Measurements from ENCODE around the gene AP2A1. TPM values are rescaled to one million over a fixed set of nuclear protein-coding genes. Genes with fewer than 3 reads are reported as not detected.

Gene AP2A1
- total RNA-seq, 1 experiment from 2014 or later = 72.1 TPM

- H3K4me1 ChIP-seq (ENCODE audit: control insufficient read depth, insufficient read depth, low read length) = peaks cover 5% of the 10 kb centered on the region
- H3K36me3 ChIP-seq (ENCODE audit: control insufficient read depth, insufficient read depth, low read length) = no peaks in the 10 kb centered on the region
- in situ Hi-C loops (cut with HindIII; ENCODE audit: low pct_unique_long_range_greater_than_20kb, low sequenced_read_pairs) (no loop called here), intact Hi-C loops (cut with micrococcal nuclease; ENCODE audit: unreplicated experiment) (no loop called here)
- CTCF ChIA-PET = interaction anchor here (0.7 kb wide), 1 partner anchor 133 kb away, joined by 3 read pairs; no protein-coding TSS in a partner anchor
- peak overlapping the region; percentile 40 to 58 for H3K4me3 ChIP-seq (ENCODE audit: low read depth in 2 of 2, low read length in 2 of 2)
- POLR2A ChIA-PET = no interaction called here
- no peaks in the 10 kb centered on the region for H3K9me3 ChIP-seq (ENCODE audit: control insufficient read depth, insufficient read depth, low read depth, low read length)
- H3K27ac ChIP-seq (ENCODE audit: low read length) = peak overlapping the region; percentile 72
- ATAC-seq (peak; percentile 69), DNase-seq (ENCODE audit: low read depth, low spot score) (no peak)
- no peak for TF ChIP-seq REST (IDR thresholded peaks at IDR 0.05; ENCODE audit: insufficient read depth in 1 of 2, low read depth in 2 of 2, low read length in 1 of 2)
- TF ChIP-seq CTCF (IDR thresholded peaks at IDR 0.05) = no peak; the same call in 1 of the 2 replicates
- peak; percentile 55; the same call in 1 of the 2 replicates for TF ChIP-seq SIN3A (IDR thresholded peaks at IDR 0.05; ENCODE audit: borderline replicate concordance, insufficient read depth, low read depth, low read length)
- no peak for TF ChIP-seq TCF7L2 (IDR thresholded peaks at IDR 0.05; ENCODE audit: low read depth, low read length)
- H3K27me3 ChIP-seq (ENCODE audit: control insufficient read depth, insufficient read depth, low read length) = no peaks in the 10 kb centered on the region
- BruUV-seq (replicated peaks) = no TSS peak
Measured at GRCh38 chr19:49809160-49809940, 42.5 kb downstream of the AP2A1 start.

GRCh38 chr19:49809941-49810389 is 43.2 kb downstream of the AP2A1 start:
- in situ Hi-C loops (cut with HindIII; ENCODE audit: low pct_unique_long_range_greater_than_20kb, low sequenced_read_pairs) (no loop called here), intact Hi-C loops (cut with micrococcal nuclease; ENCODE audit: unreplicated experiment) (no loop called here)
- ATAC-seq (no peak), DNase-seq (ENCODE audit: low read depth, low spot score) (no peak)
- no peaks in the 10 kb centered on the region for H3K9me3 ChIP-seq (ENCODE audit: control insufficient read depth, insufficient read depth, low read depth, low read length)
- TF ChIP-seq TCF7L2 (IDR thresholded peaks at IDR 0.05; ENCODE audit: low read depth, low read length) (no peak), SIN3A (IDR thresholded peaks at IDR 0.05; ENCODE audit: borderline replicate concordance, insufficient read depth, low read depth, low read length) (no peak)
- ChIA-PET CTCF (interaction anchor here (0.7 kb wide), 1 partner anchor 133 kb away, joined by 3 read pairs; no protein-coding TSS in a partner anchor), POLR2A (interaction anchor here (0.7 kb wide), 1 partner anchor 40 kb away, joined by 3 read pairs; no protein-coding TSS in a partner anchor)
- peak overlapping the region in 1 of 2 experiments; percentile 58; a peak in 3 of 4 replicates for H3K4me3 ChIP-seq (ENCODE audit: low read depth in 2 of 2, low read length in 2 of 2)
- H3K36me3 ChIP-seq (ENCODE audit: control insufficient read depth, insufficient read depth, low read length) = no peaks in the 10 kb centered on the region
- BruUV-seq (replicated peaks) = no TSS peak
- H3K4me1 ChIP-seq (ENCODE audit: control insufficient read depth, insufficient read depth, low read length) = peaks cover 5% of the 10 kb centered on the region
- H3K27ac ChIP-seq (ENCODE audit: low read length) = peak overlapping the region; percentile 72
- H3K27me3 ChIP-seq (ENCODE audit: control insufficient read depth, insufficient read depth, low read length) = no peaks in the 10 kb centered on the region

- ChIA-PET POLR2A (no interaction called here), CTCF (interaction anchor here (0.7 kb wide), 1 partner anchor 18 kb away, joined by 6 read pairs; no protein-coding TSS in a partner anchor)
- no peaks in the 10 kb centered on the region for H3K27me3 ChIP-seq (ENCODE audit: control insufficient read depth, insufficient read depth, low read length)
- no peak overlapping the region for H3K27ac ChIP-seq (ENCODE audit: low read length)
- intact Hi-C loops (cut with micrococcal nuclease; ENCODE audit: unreplicated experiment) = no loop called here
- H3K4me1 ChIP-seq (ENCODE audit: control insufficient read depth, insufficient read depth, low read length) = peaks cover 5% of the 10 kb centered on the region
- ATAC-seq (no peak), DNase-seq (ENCODE audit: low read depth, low spot score) (no peak)
- TF ChIP-seq SIN3A (IDR thresholded peaks at IDR 0.05; ENCODE audit: borderline replicate concordance, insufficient read depth, low read depth, low read length) = no peak
- no peak for TF ChIP-seq TCF7L2 (IDR thresholded peaks at IDR 0.05; ENCODE audit: low read depth, low read length)
- TF ChIP-seq REST (IDR thresholded peaks at IDR 0.05; ENCODE audit: insufficient read depth in 1 of 2, low read depth in 2 of 2, low read length in 1 of 2) = no peak
- no peak for TF ChIP-seq CTCF (IDR thresholded peaks at IDR 0.05)
- TF ChIP-seq POLR2AphosphoS5 (IDR thresholded peaks at IDR 0.05; ENCODE audit: low read depth, low read length) = no peak
- no peaks in the 10 kb centered on the region for H3K36me3 ChIP-seq (ENCODE audit: control insufficient read depth, insufficient read depth, low read length)
- H3K4me3 ChIP-seq (ENCODE audit: low read depth in 2 of 2, low read length in 2 of 2) = no peak overlapping the region
- in situ Hi-C loops (cut with HindIII; ENCODE audit: low pct_unique_long_range_greater_than_20kb, low sequenced_read_pairs) = no loop called here
- BruUV-seq (replicated peaks) = no TSS peak
- no peaks in the 10 kb centered on the region for H3K9me3 ChIP-seq (ENCODE audit: control insufficient read depth, insufficient read depth, low read depth, low read length)
Measured at GRCh38 chr19:49811328-49811727, 44.5 kb downstream of the AP2A1 start.

Measured in Panc1 (cell line).